ENCODE measurements around the gene HDAC9. TPM values are rescaled to one million over a fixed set of nuclear protein-coding genes. Genes with fewer than 3 reads are reported as not detected.

The HDAC9 gene
- total RNA-seq, 1 experiment from 2014 or later = 4.3 TPM

GRCh38 chr7:18786196-18786727 lies 290.7 kb downstream of the HDAC9 start:
- DNase-seq (ENCODE audit: low read depth, low spot score) (no peak), ATAC-seq (no peak)
- ChIA-PET POLR2A (interaction anchor here (0.5 kb wide), 1 partner anchor 314 kb away, joined by 3 read pairs; no protein-coding TSS in a partner anchor), RAD21 (ENCODE audit: low non-redundant PET in 1 of 2, low total read pairs in 2 of 2, uncharacterized antibody in 2 of 2, unreplicated experiment in 2 of 2) (no interaction called here), CTCF (no interaction called here)
- Histone ChIP-seq H3K9me3 (ENCODE audit: control insufficient read depth in 1 of 2, insufficient read depth in 1 of 2, low read depth in 1 of 2, low read length in 2 of 2) (no peaks in the 10 kb centered on the region), H2AFZ (ENCODE audit: low read depth, low read length, poor library complexity, severe bottlenecking) (no peak overlapping the region), H3K9me2 (ENCODE audit: insufficient read depth) (no peaks in the 10 kb centered on the region), H3K4me1 (ENCODE audit: control insufficient read depth in 1 of 2, insufficient read depth in 2 of 2, low read length in 2 of 2) (no peaks in the 10 kb centered on the region), H4K20me1 (ENCODE audit: insufficient read depth) (no peaks in the 10 kb centered on the region), H3K9ac (ENCODE audit: low read length) (no peak overlapping the region), H3K4me3 (replicated peaks in 1 of 2; ENCODE audit: low read depth in 1 of 2, low read length in 2 of 2) (no peak overlapping the region), H3K27me3 (ENCODE audit: insufficient read depth, low read length) (no peaks in the 10 kb centered on the region), H3K27ac (ENCODE audit: low read depth, low read length) (no peak overlapping the region), H3K4me2 (ENCODE audit: low read length) (no peak overlapping the region), H3K36me3 (ENCODE audit: control insufficient read depth in 1 of 2, insufficient read depth in 2 of 2, low read length in 2 of 2) (no peaks in the 10 kb centered on the region), H3K79me2 (ENCODE audit: insufficient read depth, low read length) (no peaks in the 10 kb centered on the region)
- intact Hi-C loops (cut with micrococcal nuclease) = no loop called here
- no TSS peak for BruUV-seq (replicated peaks)
- TF ChIP-seq RAD21 (IDR thresholded peaks at IDR 0.05; ENCODE audit: low read depth) = no peak
- TF ChIP-seq SIN3A (IDR thresholded peaks at IDR 0.05; ENCODE audit: low read depth) = no peak
- TF ChIP-seq ATF3 (IDR thresholded peaks at IDR 0.05) = no peak
- TF ChIP-seq REST (IDR thresholded peaks at IDR 0.05; ENCODE audit: low read depth) = no peak
- TF ChIP-seq JUND (IDR thresholded peaks at IDR 0.05) = no peak
- no peak for TF ChIP-seq POLR2AphosphoS5 (IDR thresholded peaks at IDR 0.05; ENCODE audit: low read depth, low read length)
- TF ChIP-seq FOSL1 (IDR thresholded peaks at IDR 0.05; ENCODE audit: low read depth) = no peak
- no peak for TF ChIP-seq ZNF274 (IDR thresholded peaks at IDR 0.05; ENCODE audit: low read depth, low read length)
- TF ChIP-seq ZBTB33 (IDR thresholded peaks at IDR 0.05; ENCODE audit: extremely low read depth, insufficient replicate concordance, low read length) = no peak
- no peak for TF ChIP-seq ZFX (IDR thresholded peaks at IDR 0.05)
- no peak for TF ChIP-seq ELF1 (IDR thresholded peaks at IDR 0.05; ENCODE audit: borderline replicate concordance, low read depth)
- TF ChIP-seq CBX3 (IDR thresholded peaks at IDR 0.05; ENCODE audit: low read depth) = no peak
- no peak for TF ChIP-seq EGR1 (IDR thresholded peaks at IDR 0.05; ENCODE audit: low read depth)
- no peak for TF ChIP-seq EZH2 (IDR thresholded peaks at IDR 0.05)
